Measurements from ENCODE around the gene CLIC3.

GRCh38 chr9:136992819-136993369 is 3.5 kb downstream of the CLIC3 start:
- no peak for TF ChIP-seq POLR2A (IDR thresholded peaks at IDR 0.05)
- TF ChIP-seq, protein P1, sequence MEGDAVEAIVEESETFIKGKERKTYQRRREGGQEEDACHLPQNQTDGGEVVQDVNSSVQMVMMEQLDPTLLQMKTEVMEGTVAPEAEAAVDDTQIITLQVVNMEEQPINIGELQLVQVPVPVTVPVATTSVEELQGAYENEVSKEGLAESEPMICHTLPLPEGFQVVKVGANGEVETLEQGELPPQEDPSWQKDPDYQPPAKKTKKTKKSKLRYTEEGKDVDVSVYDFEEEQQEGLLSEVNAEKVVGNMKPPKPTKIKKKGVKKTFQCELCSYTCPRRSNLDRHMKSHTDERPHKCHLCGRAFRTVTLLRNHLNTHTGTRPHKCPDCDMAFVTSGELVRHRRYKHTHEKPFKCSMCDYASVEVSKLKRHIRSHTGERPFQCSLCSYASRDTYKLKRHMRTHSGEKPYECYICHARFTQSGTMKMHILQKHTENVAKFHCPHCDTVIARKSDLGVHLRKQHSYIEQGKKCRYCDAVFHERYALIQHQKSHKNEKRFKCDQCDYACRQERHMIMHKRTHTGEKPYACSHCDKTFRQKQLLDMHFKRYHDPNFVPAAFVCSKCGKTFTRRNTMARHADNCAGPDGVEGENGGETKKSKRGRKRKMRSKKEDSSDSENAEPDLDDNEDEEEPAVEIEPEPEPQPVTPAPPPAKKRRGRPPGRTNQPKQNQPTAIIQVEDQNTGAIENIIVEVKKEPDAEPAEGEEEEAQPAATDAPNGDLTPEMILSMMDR (IDR thresholded peaks at IDR 0.05) = no peak

All from esophagus squamous epithelium (tissue), 4 donors.